Loucy (cell line): ENCODE data around the gene CCDC188.

ENCODE experiments used
- H2AFZ ChIP-seq: fragments of 200-600 bp; sonication (generic); 2 replicates; pipeline ENCODE4 v1.6.0; 2016; ENCODE audit warnings: antibody characterized with exemption, mild to moderate bottlenecking, low read length, moderate library complexity
- H3F3A ChIP-seq: fragments of 200-600 bp; 2 replicates; pipeline ENCODE4 v1.6.0; 2016; ENCODE audit warnings: antibody characterized with exemption, low read depth, mild to moderate bottlenecking
- H3K27me3 ChIP-seq: fragments of 200-600 bp; sonication (generic); 2 replicates; pipeline ENCODE4 v1.6.1; 2014; ENCODE audit warnings: low read length, mild to moderate bottlenecking; ENCODE audit not compliant: insufficient read depth, poor library complexity, severe bottlenecking
- H3K36me3 ChIP-seq: fragments of 200-600 bp; sonication (generic); 2 replicates; pipeline ENCODE4 v1.6.1; 2016; ENCODE audit warnings: low read length; ENCODE audit not compliant: insufficient read depth
- H3K4me1 ChIP-seq: fragments of 200-600 bp; sonication (generic); 2 replicates; pipeline ENCODE4 v1.5.1; 2014; ENCODE audit warnings: low read length, mild to moderate bottlenecking; ENCODE audit not compliant: insufficient read depth, poor library complexity, severe bottlenecking
- H3K4me2 ChIP-seq: fragments of 200-600 bp; sonication (generic); 2 replicates; pipeline ENCODE4 v1.6.0; 2014; ENCODE audit warnings: antibody characterized with exemption, low read length, low read depth, mild to moderate bottlenecking; ENCODE audit not compliant: poor library complexity, severe bottlenecking
- H3K4me3 ChIP-seq: fragments of 200-600 bp; sonication (generic); 2 replicates; pipeline ENCODE4 v1.5.1; 2014; ENCODE audit warnings: low read length, mild to moderate bottlenecking, mixed read lengths; ENCODE audit not compliant: poor library complexity, severe bottlenecking
- H3K79me2 ChIP-seq: fragments of 200-600 bp; sonication (generic); 2 replicates; pipeline ENCODE4 v1.6.1; 2014; ENCODE audit warnings: low read length; ENCODE audit not compliant: insufficient read depth
- H3K9ac ChIP-seq: fragments of 200-600 bp; sonication (generic); 2 replicates; pipeline ENCODE4 v1.6.0; 2014; ENCODE audit warnings: mild to moderate bottlenecking, low read depth, low read length, moderate library complexity; ENCODE audit not compliant: poor library complexity, severe bottlenecking
- H3K9me2 ChIP-seq: fragments of 200-600 bp; sonication (generic); replicated peaks from 2 replicates; pipeline ENCODE4 v1.6.1; 2016; ENCODE audit warnings: low read depth, low read length, mixed read lengths
- H3K9me3 ChIP-seq: fragments of 200-600 bp; sonication (generic); 2 replicates; pipeline ENCODE4 v1.6.1; 2014; ENCODE audit warnings: mild to moderate bottlenecking, antibody characterized with exemption, low read length, low read depth; ENCODE audit not compliant: insufficient read depth
- H4K20me1 ChIP-seq: fragments of 200-600 bp; sonication (generic); 2 replicates; pipeline ENCODE4 v1.6.0; 2014; ENCODE audit warnings: antibody characterized with exemption, low read length, mild to moderate bottlenecking; ENCODE audit not compliant: insufficient read depth, poor library complexity, severe bottlenecking
- CTCF ChIP-seq: fragments of 200-600 bp; sonication (generic); conservative IDR thresholded peaks from 2 replicates; pipeline ENCODE4 v1.5.1; 2014; ENCODE audit warnings: mild to moderate bottlenecking, antibody characterized with exemption, low read length
- EZH2phosphoT487 ChIP-seq: fragments of 200-600 bp; IDR thresholded peaks from 2 replicates; pipeline ENCODE4 v1.6.1; 2018; ENCODE audit warnings: antibody characterized with exemption, mild to moderate bottlenecking, moderate library complexity, borderline replicate concordance

CCDC188 gene

GRCh38 chr22:20127869-20128618 is 22.8 kb downstream of the CCDC188 start:
- Histone ChIP-seq H3K79me2 (peaks cover 32% of the 10 kb centered on the region), H3K36me3 (peaks cover 57% of the 10 kb centered on the region; the same call in 1 of the 2 replicates), H3F3A (0 out of 2 replicates have a peak, but pooled peaks cover 2% of the 10 kb centered on the region), H4K20me1 (peaks cover 42% of the 10 kb centered on the region), H3K27me3 (no peaks in the 10 kb centered on the region), H2AFZ (no peak overlapping the region), H3K4me3 (no peak overlapping the region), H3K9me3 (no peaks in the 10 kb centered on the region), H3K4me2 (no peak overlapping the region), H3K4me1 (peaks cover 9% of the 10 kb centered on the region), H3K9me2 (no peaks in the 10 kb centered on the region), H3K9ac (no peak overlapping the region)
- TF ChIP-seq CTCF: no peak
- TF ChIP-seq EZH2phosphoT487: no peak

GRCh38 chr22:20127318-20127868 is 23.5 kb downstream of the CCDC188 start:
- H3K4me2 ChIP-seq: no peak overlapping the region
- no peak overlapping the region for H3K9ac ChIP-seq
- no peak overlapping the region for H2AFZ ChIP-seq
- no peaks in the 10 kb centered on the region for H3K27me3 ChIP-seq
- no peak for TF ChIP-seq CTCF
- no peak for TF ChIP-seq EZH2phosphoT487
- H3K9me2 ChIP-seq: no peaks in the 10 kb centered on the region
- 0 out of 2 replicates have a peak, but pooled peaks cover 2% of the 10 kb centered on the region for H3F3A ChIP-seq
- H3K79me2 ChIP-seq: peaks cover 32% of the 10 kb centered on the region
- peaks cover 62% of the 10 kb centered on the region; the same call in 1 of the 2 replicates for H3K36me3 ChIP-seq
- peaks cover 39% of the 10 kb centered on the region for H4K20me1 ChIP-seq
- H3K4me1 ChIP-seq: peaks cover 3% of the 10 kb centered on the region
- H3K9me3 ChIP-seq: no peaks in the 10 kb centered on the region
- no peak overlapping the region for H3K4me3 ChIP-seq

- H3F3A ChIP-seq: 0 out of 2 replicates have a peak, but pooled peaks cover 2% of the 10 kb centered on the region
- H3K4me3 ChIP-seq: no peak overlapping the region
- no peak overlapping the region for H2AFZ ChIP-seq
- peaks cover 72% of the 10 kb centered on the region; the same call in 1 of the 2 replicates for H3K36me3 ChIP-seq
- no peaks in the 10 kb centered on the region for H3K27me3 ChIP-seq
- TF ChIP-seq EZH2phosphoT487 (no peak), CTCF (no peak)
- H3K9ac ChIP-seq: no peak overlapping the region
- H3K9me3 ChIP-seq: no peaks in the 10 kb centered on the region
- H3K79me2 ChIP-seq: peaks cover 36% of the 10 kb centered on the region
- no peaks in the 10 kb centered on the region for H3K9me2 ChIP-seq
- H3K4me1 ChIP-seq: peaks cover 10% of the 10 kb centered on the region
- H4K20me1 ChIP-seq: peaks cover 43% of the 10 kb centered on the region
- H3K4me2 ChIP-seq: no peak overlapping the region
These were observed 24.4 kb downstream of the CCDC188 start for GRCh38 chr22:20126284-20127029.
